PFSK-1 (cell line): ENCODE results near the gene RCAN3.

Experiments
- FOXP2 ChIP-seq: optimal IDR thresholded peaks from 2 replicates; pipeline ENCODE3; 2011; ENCODE audit warnings: borderline replicate concordance, control low read depth, inconsistent platforms; ENCODE audit not compliant: insufficient read depth; ENCODE audit errors: extremely low read length, extremely low read depth
- POLR2AphosphoS5 ChIP-seq: IDR thresholded peaks from 2 replicates; pipeline ENCODE4 v1.6.1; 2012; ENCODE audit warnings: low read depth, mild to moderate bottlenecking, control low read depth, low read length, moderate library complexity
- SIN3A ChIP-seq: IDR thresholded peaks from 2 replicates; pipeline ENCODE4 v1.6.1; 2012; ENCODE audit warnings: mild to moderate bottlenecking, low read length, moderate library complexity, borderline replicate concordance; ENCODE audit not compliant: insufficient read depth
- TAF1 ChIP-seq: IDR thresholded peaks from 2 replicates; pipeline ENCODE4 v1.6.1; 2012; ENCODE audit warnings: low read length, control low read depth, borderline replicate concordance; ENCODE audit not compliant: insufficient read depth
- TF ChIP-seq, protein P1 (sequence below), 2 experiments: IDR thresholded peaks; 2 replicates each; pipeline versions ENCODE4 v1.6.1 to v1.8.0; 2011 to 2012; ENCODE audit warnings: low read depth in 2 of 2, low read length in 2 of 2, control low read depth in 1 of 2, inconsistent platforms in 1 of 2, mild to moderate bottlenecking in 1 of 2, moderate library complexity in 1 of 2; ENCODE audit not compliant: insufficient read depth in 1 of 2

RCAN3 gene

DNA sequence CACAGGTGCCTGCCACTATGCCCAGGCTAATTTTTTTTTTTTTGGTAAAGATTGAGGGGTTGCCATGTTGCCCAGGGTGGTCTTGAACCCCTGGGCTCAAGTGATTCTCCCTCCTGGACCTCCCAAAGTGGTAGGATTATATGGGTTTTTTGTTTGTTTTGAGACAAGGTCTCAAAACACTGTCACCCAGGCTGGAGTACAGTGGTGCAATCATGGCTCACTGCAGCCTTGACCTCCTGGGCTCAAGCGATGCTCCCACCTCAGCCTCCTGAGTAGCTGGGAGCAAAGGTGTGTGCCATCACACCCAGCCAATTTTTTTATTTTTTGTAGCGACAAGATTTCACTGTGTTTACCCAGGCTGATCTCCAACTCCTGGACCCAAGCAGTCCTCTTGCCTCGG lies 8.9 kb upstream of the RCAN3 start:
- TF ChIP-seq, protein P1, sequence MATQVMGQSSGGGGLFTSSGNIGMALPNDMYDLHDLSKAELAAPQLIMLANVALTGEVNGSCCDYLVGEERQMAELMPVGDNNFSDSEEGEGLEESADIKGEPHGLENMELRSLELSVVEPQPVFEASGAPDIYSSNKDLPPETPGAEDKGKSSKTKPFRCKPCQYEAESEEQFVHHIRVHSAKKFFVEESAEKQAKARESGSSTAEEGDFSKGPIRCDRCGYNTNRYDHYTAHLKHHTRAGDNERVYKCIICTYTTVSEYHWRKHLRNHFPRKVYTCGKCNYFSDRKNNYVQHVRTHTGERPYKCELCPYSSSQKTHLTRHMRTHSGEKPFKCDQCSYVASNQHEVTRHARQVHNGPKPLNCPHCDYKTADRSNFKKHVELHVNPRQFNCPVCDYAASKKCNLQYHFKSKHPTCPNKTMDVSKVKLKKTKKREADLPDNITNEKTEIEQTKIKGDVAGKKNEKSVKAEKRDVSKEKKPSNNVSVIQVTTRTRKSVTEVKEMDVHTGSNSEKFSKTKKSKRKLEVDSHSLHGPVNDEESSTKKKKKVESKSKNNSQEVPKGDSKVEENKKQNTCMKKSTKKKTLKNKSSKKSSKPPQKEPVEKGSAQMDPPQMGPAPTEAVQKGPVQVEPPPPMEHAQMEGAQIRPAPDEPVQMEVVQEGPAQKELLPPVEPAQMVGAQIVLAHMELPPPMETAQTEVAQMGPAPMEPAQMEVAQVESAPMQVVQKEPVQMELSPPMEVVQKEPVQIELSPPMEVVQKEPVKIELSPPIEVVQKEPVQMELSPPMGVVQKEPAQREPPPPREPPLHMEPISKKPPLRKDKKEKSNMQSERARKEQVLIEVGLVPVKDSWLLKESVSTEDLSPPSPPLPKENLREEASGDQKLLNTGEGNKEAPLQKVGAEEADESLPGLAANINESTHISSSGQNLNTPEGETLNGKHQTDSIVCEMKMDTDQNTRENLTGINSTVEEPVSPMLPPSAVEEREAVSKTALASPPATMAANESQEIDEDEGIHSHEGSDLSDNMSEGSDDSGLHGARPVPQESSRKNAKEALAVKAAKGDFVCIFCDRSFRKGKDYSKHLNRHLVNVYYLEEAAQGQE (IDR thresholded peaks at IDR 0.05; ENCODE audit: insufficient read depth in 1 of 2, low read depth in 2 of 2, low read length in 2 of 2) = no peak
- TF ChIP-seq FOXP2 (no peak), TAF1 (no peak), SIN3A (no peak), POLR2AphosphoS5 (no peak)

DNA sequence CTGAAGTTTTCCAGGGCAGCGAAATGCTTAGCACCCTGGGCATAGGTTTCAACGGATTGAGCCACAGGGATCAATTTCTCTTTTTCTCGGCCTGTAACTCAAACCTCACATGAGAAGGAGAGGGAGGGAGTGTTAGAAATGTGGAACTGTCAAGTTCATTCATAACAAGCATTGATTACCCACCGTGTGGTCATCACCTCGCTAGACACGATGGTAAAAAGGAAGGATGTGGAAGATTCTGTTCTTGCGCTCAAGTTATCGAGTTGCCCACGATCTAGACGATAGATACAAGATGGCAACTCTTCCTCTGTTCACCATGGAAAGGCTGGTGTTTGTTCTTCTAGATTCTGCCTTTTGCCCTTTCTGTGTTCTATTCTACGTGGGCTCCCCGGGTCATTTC lies 4.0 kb upstream of the RCAN3 start:
- TF ChIP-seq POLR2AphosphoS5 (no peak), TAF1 (no peak), SIN3A (no peak), FOXP2 (no peak)
- TF ChIP-seq, protein P1 (IDR thresholded peaks at IDR 0.05; ENCODE audit: insufficient read depth in 1 of 2, low read depth in 2 of 2, low read length in 2 of 2) = no peak

DNA sequence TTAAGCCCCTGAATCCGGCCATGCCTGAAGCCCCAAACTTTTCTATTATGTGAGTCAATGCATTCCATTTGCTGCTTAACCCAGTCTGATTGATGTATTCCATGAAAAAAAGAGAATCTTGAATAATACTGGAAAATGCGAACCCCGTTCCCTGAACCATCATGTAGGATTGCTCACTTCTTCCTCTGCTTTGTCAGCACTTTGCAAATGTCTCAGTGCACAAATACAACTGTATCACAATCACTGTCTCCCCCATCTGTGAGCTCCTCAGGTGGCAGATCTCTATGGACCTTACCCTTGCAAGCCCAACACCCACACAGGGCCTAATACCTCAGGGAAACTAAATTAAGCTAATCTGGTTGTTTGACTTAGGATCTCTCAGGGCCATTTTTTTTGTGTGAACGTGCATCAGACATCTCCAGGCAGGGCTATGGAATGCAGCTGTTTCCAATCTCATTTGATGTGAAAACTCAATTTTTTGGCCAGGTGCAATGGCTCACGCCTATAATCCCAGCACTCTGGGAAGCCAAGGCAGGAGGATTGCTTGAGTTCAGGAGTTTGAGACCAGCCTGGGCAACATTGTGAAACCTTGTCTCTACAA lies 2.1 kb upstream of the RCAN3 start:
- TF ChIP-seq POLR2AphosphoS5 = no peak
- TF ChIP-seq TAF1 = no peak
- no peak for TF ChIP-seq FOXP2
- TF ChIP-seq SIN3A = no peak
- TF ChIP-seq, protein P1 (IDR thresholded peaks at IDR 0.05; ENCODE audit: insufficient read depth in 1 of 2, low read depth in 2 of 2, low read length in 2 of 2) = no peak

DNA sequence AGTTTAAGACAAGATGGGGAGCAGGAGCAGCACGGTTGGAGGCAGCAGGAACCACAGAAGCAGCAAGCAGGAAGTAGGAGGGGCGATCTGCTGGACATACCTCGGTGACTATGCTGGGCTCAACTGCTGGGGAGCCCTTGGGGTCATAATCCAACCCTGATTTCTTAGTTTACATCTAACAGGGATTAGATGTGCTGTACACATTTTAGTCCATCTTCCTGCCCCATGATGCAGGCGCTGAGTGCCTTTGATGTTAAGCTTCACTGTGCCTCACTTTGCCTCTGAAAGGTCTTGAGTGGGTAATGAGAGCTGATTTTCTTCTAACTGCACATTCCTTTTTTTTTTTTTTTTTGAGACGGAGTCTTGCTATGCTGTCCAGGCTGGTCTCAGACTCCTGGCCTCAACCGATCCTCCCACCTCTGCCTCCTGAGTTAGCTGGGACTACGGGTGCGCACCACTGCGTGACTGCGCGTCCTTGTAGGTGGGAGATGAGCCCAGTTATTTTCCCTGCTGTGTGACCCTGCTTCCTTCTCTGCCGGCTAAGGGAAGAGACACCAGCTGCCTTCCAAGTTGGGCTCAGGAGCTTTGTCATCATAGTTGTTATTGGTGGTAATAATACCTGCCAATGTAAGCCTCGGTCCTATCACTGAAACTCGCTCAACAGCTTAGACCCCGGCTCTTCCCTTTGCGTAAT lies 1.1 kb upstream of the RCAN3 start:
- TF ChIP-seq TAF1 (no peak), SIN3A (no peak), FOXP2 (no peak), POLR2AphosphoS5 (no peak)
- TF ChIP-seq, protein P1 (IDR thresholded peaks at IDR 0.05; ENCODE audit: insufficient read depth in 1 of 2, low read depth in 2 of 2, low read length in 2 of 2) = no peak
